LNCaP clone FGC (cell line): ENCODE data around the gene GHRH.
A peak's percentile ranks its signal among the peaks of the same experiment; 100 is the strongest.

ENCODE experiments used
- DNase-seq: peaks from one replicate; pipeline ENCODE4 v3.0.0-alpha.2; 2011; ENCODE audit warnings: low read depth
- H3K4me3 ChIP-seq: 2 replicates; pipeline ENCODE4 v1.5.1; 2011; ENCODE audit warnings: mild to moderate bottlenecking, low read depth, low read length, control low read depth
- CTCF ChIP-seq: IDR thresholded peaks from 2 replicates; pipeline ENCODE4 v1.5.1; 2012; ENCODE audit warnings: mild to moderate bottlenecking; ENCODE audit not compliant: control insufficient read depth, insufficient read depth; ENCODE audit errors: extremely low read depth

Gene GHRH

GRCh38 chr20:37205794-37206193 is 55.8 kb downstream of the GHRH start:
- no peak for TF ChIP-seq CTCF
- DNase-seq = no peak

GRCh38 chr20:37205130-37205529 is 56.5 kb downstream of the GHRH start:
- no peak for TF ChIP-seq CTCF
- no peak overlapping the region for H3K4me3 ChIP-seq
- no peak for DNase-seq

More at GRCh38 chr20:37205794-37206193, 55.8 kb downstream of the GHRH start:
- no peak overlapping the region for H3K4me3 ChIP-seq

- TF ChIP-seq CTCF = no peak
- H3K4me3 ChIP-seq = no peak overlapping the region
- DNase-seq = no peak
Measured at GRCh38 chr20:37204056-37204455, 57.6 kb downstream of the GHRH start.

GRCh38 chr20:37202267-37202943 is 59.2 kb downstream of the GHRH start:
- no peak overlapping the region for H3K4me3 ChIP-seq
- DNase-seq = no peak
- peak; percentile 58 for TF ChIP-seq CTCF

- no peak for TF ChIP-seq CTCF
- DNase-seq = no peak
- H3K4me3 ChIP-seq = no peak overlapping the region
Measured at GRCh38 chr20:37201827-37202162, 59.8 kb downstream of the GHRH start.
